Fibroblast of lung (primary cell): ENCODE results near the gene DCLK2.

Source experiments
- EZH2 ChIP-seq: IDR thresholded peaks from 2 replicates; pipeline ENCODE4 v1.5.1; 2012; ENCODE audit warnings: low read length, control low read depth, mild to moderate bottlenecking; ENCODE audit errors: missing control alignments
- TF ChIP-seq, protein P1 (sequence below), 2 donors: IDR thresholded peaks in 1 of 2; conservative IDR thresholded peaks in 1 of 2; 1 replicate in 1 of 2; 2 replicates in 1 of 2; pipeline ENCODE4 v1.5.1; 2011 to 2012; ENCODE audit warnings: low read length in 2 of 2, control low read depth in 1 of 2, inconsistent platforms in 1 of 2, low read depth in 1 of 2, mild to moderate bottlenecking in 1 of 2

DNA sequence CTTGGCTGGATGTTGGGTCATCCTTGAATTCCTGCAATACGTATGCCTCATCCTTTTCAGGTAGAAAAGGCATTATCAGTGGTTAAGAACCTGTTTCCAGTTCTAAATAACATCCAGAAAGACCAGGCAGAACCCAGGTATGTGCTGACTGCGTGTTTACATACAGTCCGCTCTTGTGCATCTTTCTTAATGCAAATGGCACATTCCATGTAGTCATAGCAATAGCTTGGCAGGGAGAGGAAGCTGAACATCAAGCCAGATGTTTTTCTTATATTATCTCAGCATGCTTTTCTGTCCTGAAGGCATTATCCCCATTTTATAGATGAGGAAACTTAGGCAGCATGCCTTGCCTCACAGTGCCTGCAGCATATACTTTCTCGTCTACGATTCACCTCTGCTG lies 2.1 kb downstream of the DCLK2 start:
- TF ChIP-seq, protein P1, sequence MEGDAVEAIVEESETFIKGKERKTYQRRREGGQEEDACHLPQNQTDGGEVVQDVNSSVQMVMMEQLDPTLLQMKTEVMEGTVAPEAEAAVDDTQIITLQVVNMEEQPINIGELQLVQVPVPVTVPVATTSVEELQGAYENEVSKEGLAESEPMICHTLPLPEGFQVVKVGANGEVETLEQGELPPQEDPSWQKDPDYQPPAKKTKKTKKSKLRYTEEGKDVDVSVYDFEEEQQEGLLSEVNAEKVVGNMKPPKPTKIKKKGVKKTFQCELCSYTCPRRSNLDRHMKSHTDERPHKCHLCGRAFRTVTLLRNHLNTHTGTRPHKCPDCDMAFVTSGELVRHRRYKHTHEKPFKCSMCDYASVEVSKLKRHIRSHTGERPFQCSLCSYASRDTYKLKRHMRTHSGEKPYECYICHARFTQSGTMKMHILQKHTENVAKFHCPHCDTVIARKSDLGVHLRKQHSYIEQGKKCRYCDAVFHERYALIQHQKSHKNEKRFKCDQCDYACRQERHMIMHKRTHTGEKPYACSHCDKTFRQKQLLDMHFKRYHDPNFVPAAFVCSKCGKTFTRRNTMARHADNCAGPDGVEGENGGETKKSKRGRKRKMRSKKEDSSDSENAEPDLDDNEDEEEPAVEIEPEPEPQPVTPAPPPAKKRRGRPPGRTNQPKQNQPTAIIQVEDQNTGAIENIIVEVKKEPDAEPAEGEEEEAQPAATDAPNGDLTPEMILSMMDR (conservative IDR thresholded peaks at IDR 0.05 in 1 of 2, IDR thresholded peaks at IDR 0.05 in 1 of 2; ENCODE audit: low read depth in 1 of 2, low read length in 2 of 2): no peak
- no peak for TF ChIP-seq EZH2
